Measurements from ENCODE around the gene TUBA1B. TPM values are rescaled to one million over a fixed set of nuclear protein-coding genes. Genes with fewer than 3 reads are reported as not detected.

TUBA1B gene
- total RNA-seq, 1 donor from 2014 or later = 2,741 TPM

DNA sequence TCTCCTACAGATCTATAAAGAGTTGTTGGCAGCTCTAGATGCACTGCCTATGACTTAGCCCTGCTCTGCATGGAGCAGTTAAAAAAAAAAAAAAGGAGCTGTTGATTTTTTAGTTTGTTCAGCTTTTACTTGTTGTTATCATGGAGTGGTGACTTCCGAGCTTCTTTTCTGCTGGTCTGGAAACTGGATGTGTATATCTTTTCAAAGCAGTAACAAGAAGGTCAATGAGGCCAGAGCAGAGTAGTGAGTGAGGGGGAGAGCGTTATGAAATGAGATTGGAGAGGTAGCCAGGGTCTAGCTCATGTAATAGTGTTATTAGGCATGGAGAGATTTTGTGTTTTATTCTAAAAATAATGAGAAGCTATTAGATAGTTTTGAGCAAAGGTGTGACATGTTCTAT, 13.2 kb upstream of the TUBA1B start:
- peaks cover 4% of the 10 kb centered on the region for H3K36me3 Mint-ChIP-seq

DNA sequence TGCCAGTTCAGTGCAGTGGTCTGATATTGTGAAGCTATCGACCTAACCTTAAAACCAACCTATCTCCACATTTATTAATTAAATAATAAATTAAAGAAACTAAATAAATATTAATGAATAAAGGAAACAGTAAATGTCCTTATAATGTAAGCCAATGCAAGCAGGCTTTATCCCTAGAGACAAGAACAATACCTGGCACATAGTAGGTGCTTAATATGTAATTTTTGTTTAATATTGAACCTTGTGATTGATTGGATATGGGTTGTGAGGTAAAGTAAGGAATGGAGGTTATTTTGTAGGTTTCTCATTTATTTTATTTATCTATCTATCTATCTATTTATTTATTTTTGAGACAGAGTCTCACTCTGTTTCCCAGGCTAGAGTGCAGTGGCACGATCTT, 7.8 kb upstream of the TUBA1B start:
- H3K9ac ChIP-seq = no peak overlapping the region
- H3K36me3 ChIP-seq = no peaks in the 10 kb centered on the region
- no peaks in the 10 kb centered on the region for H3F3A ChIP-seq (ENCODE audit: low read depth)
- Mint-ChIP-seq H3K27me3 (ENCODE audit: insufficient read depth, low read depth) (peaks cover 2% of the 10 kb centered on the region), H3K9me3 (no peaks in the 10 kb centered on the region), H3K4me1 (peaks cover 6% of the 10 kb centered on the region), H3K4me3 (no peak overlapping the region), H3K27ac (no peak overlapping the region), H3K36me3 (peaks cover 4% of the 10 kb centered on the region)
- TF ChIP-seq EZH2 (IDR thresholded peaks at IDR 0.05) = no peak
- TF ChIP-seq, protein P1, sequence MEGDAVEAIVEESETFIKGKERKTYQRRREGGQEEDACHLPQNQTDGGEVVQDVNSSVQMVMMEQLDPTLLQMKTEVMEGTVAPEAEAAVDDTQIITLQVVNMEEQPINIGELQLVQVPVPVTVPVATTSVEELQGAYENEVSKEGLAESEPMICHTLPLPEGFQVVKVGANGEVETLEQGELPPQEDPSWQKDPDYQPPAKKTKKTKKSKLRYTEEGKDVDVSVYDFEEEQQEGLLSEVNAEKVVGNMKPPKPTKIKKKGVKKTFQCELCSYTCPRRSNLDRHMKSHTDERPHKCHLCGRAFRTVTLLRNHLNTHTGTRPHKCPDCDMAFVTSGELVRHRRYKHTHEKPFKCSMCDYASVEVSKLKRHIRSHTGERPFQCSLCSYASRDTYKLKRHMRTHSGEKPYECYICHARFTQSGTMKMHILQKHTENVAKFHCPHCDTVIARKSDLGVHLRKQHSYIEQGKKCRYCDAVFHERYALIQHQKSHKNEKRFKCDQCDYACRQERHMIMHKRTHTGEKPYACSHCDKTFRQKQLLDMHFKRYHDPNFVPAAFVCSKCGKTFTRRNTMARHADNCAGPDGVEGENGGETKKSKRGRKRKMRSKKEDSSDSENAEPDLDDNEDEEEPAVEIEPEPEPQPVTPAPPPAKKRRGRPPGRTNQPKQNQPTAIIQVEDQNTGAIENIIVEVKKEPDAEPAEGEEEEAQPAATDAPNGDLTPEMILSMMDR (IDR thresholded peaks at IDR 0.05) = no peak
- H3K4me3 ChIP-seq = no peak overlapping the region
- H3K27ac ChIP-seq = no peak overlapping the region
- H3K4me1 ChIP-seq = peaks cover 5% of the 10 kb centered on the region
- no peaks in the 10 kb centered on the region for H3K79me2 ChIP-seq (ENCODE audit: low read depth)
- H4K20me1 ChIP-seq (ENCODE audit: low read depth) = no peaks in the 10 kb centered on the region
- DNase-seq (ENCODE audit: low spot score) = no peak
- no peaks in the 10 kb centered on the region for H3K27me3 ChIP-seq
- no peak overlapping the region for H2AFZ ChIP-seq (replicated peaks)
- H3K4me2 ChIP-seq = no peak overlapping the region
- no peaks in the 10 kb centered on the region for H3K9me3 ChIP-seq (ENCODE audit: low read depth)

More for the DNA sequence above, 13.2 kb upstream of the TUBA1B start:
- no peak overlapping the region for H3K27ac Mint-ChIP-seq
- no peaks in the 10 kb centered on the region for H3K9me3 ChIP-seq (ENCODE audit: low read depth)
- no peaks in the 10 kb centered on the region for H3F3A ChIP-seq (ENCODE audit: low read depth)
- H3K4me2 ChIP-seq = no peak overlapping the region
- no peak overlapping the region for H3K4me3 Mint-ChIP-seq
- no peak overlapping the region for H2AFZ ChIP-seq (replicated peaks)
- H4K20me1 ChIP-seq (ENCODE audit: low read depth) = no peaks in the 10 kb centered on the region
- H3K4me3 ChIP-seq = no peak overlapping the region
- no peak overlapping the region for H3K27ac ChIP-seq
- H3K9me3 Mint-ChIP-seq = no peaks in the 10 kb centered on the region
- TF ChIP-seq EZH2phosphoT487 (IDR thresholded peaks at IDR 0.05) = no peak
- TF ChIP-seq EZH2 (IDR thresholded peaks at IDR 0.05) = no peak
- TF ChIP-seq, protein P1 (IDR thresholded peaks at IDR 0.05) = no peak
- no peaks in the 10 kb centered on the region for H3K27me3 ChIP-seq
- no peaks in the 10 kb centered on the region for H3K4me1 Mint-ChIP-seq
- no peaks in the 10 kb centered on the region for H3K4me1 ChIP-seq
- H3K79me2 ChIP-seq (ENCODE audit: low read depth) = no peaks in the 10 kb centered on the region
- H3K9ac ChIP-seq = no peak overlapping the region
- peaks cover 2% of the 10 kb centered on the region for H3K27me3 Mint-ChIP-seq (ENCODE audit: insufficient read depth, low read depth)
- H3K36me3 ChIP-seq = no peaks in the 10 kb centered on the region
- no peak for DNase-seq (ENCODE audit: low spot score)

GRCh38 chr12:49138587-49138986, 7.4 kb upstream of the TUBA1B start:
- Mint-ChIP-seq H3K36me3 (peaks cover 4% of the 10 kb centered on the region), H3K4me1 (peaks cover 9% of the 10 kb centered on the region), H3K4me3 (no peak overlapping the region), H3K27ac (no peak overlapping the region), H3K27me3 (ENCODE audit: insufficient read depth, low read depth) (peaks cover 2% of the 10 kb centered on the region), H3K9me3 (no peaks in the 10 kb centered on the region)
- DNase-seq (ENCODE audit: low spot score) = no peak
- Histone ChIP-seq H3K4me2 (no peak overlapping the region), H3K27me3 (no peaks in the 10 kb centered on the region), H3K4me3 (no peak overlapping the region), H3K36me3 (no peaks in the 10 kb centered on the region), H3K27ac (no peak overlapping the region), H4K20me1 (ENCODE audit: low read depth) (no peaks in the 10 kb centered on the region), H2AFZ (replicated peaks) (no peak overlapping the region), H3K9me3 (ENCODE audit: low read depth) (no peaks in the 10 kb centered on the region), H3K79me2 (ENCODE audit: low read depth) (no peaks in the 10 kb centered on the region), H3K9ac (no peak overlapping the region), H3K4me1 (peaks cover 5% of the 10 kb centered on the region), H3F3A (ENCODE audit: low read depth) (no peaks in the 10 kb centered on the region)
- TF ChIP-seq EZH2phosphoT487 (IDR thresholded peaks at IDR 0.05) = no peak
- TF ChIP-seq, protein P1 (IDR thresholded peaks at IDR 0.05) = no peak
- no peak for TF ChIP-seq EZH2 (IDR thresholded peaks at IDR 0.05)

Measured in neural progenitor cell (in vitro differentiated cells).